Measurements from ENCODE around the gene SLIT3.

DNA sequence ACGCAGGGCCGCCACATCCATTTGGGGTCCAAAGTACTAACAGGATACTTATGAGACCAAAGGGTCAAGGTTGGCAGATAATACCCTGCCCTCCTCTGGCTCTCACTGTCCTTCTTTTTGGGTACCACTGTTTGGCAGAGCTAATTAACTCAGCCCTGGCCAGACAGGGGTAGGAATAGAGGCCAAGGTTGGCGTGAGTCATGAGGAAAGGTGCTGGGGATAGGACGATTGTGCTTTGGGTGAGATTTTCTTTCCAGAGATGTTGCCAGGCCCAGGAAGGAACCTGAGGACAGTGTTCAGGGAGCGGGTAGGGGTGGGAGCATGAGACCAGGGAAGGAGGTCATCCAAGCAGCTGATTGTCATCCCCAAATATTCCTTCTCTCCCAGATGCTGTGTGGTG, 529.9 kb downstream of the SLIT3 start:
- no peak for TF ChIP-seq EGR1 (IDR thresholded peaks at IDR 0.05; ENCODE audit: low read depth)
- TF ChIP-seq, protein P1, sequence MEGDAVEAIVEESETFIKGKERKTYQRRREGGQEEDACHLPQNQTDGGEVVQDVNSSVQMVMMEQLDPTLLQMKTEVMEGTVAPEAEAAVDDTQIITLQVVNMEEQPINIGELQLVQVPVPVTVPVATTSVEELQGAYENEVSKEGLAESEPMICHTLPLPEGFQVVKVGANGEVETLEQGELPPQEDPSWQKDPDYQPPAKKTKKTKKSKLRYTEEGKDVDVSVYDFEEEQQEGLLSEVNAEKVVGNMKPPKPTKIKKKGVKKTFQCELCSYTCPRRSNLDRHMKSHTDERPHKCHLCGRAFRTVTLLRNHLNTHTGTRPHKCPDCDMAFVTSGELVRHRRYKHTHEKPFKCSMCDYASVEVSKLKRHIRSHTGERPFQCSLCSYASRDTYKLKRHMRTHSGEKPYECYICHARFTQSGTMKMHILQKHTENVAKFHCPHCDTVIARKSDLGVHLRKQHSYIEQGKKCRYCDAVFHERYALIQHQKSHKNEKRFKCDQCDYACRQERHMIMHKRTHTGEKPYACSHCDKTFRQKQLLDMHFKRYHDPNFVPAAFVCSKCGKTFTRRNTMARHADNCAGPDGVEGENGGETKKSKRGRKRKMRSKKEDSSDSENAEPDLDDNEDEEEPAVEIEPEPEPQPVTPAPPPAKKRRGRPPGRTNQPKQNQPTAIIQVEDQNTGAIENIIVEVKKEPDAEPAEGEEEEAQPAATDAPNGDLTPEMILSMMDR (IDR thresholded peaks at IDR 0.05 in 2 of 3, conservative IDR thresholded peaks at IDR 0.05 in 1 of 3; ENCODE audit: borderline replicate concordance in 1 of 3, insufficient read depth in 1 of 3, low read depth in 2 of 3, low read length in 2 of 3): no peak
- no peak for TF ChIP-seq YY1 (IDR thresholded peaks at IDR 0.05; ENCODE audit: extremely low read depth, insufficient replicate concordance, low read depth, low read length)
- no peak for TF ChIP-seq SRF (IDR thresholded peaks at IDR 0.05; ENCODE audit: low read depth)
- no peak for TF ChIP-seq SIN3A (IDR thresholded peaks at IDR 0.05; ENCODE audit: low read depth)
- TF ChIP-seq EZH2 (IDR thresholded peaks at IDR 0.05): no peak
- TF ChIP-seq POLR2A (IDR thresholded peaks at IDR 0.05; ENCODE audit: borderline replicate concordance, extremely low read depth, insufficient read depth, insufficient read length): no peak
- no peak for TF ChIP-seq EZH2phosphoT487 (IDR thresholded peaks at IDR 0.05; ENCODE audit: borderline replicate concordance)
- TF ChIP-seq POLR2AphosphoS5 (IDR thresholded peaks at IDR 0.05; ENCODE audit: low read depth, low read length): no peak

Measured in HCT116 (cell line).